Peyer's patch (tissue), 4 donors: ENCODE data around the gene GLIS1.

ENCODE experiments used
- POLR2A ChIP-seq, 2 donors: fragments of 450-650 bp; IDR thresholded peaks; one replicate each; pipeline ENCODE4 v1.5.1; 2017; ENCODE audit warnings: antibody characterized with exemption in 2 of 2, mild to moderate bottlenecking in 2 of 2, moderate library complexity in 2 of 2
- TF ChIP-seq, protein P1 (sequence below), 6 experiments: fragments of 450-650 bp in 4 of 6; fragments of 200-600 bp in 2 of 6; sonication (generic) in 1 of 6; IDR thresholded peaks; one replicate each; pipeline ENCODE4 v1.5.1; 2017 to 2019; ENCODE audit warnings: antibody characterized with exemption in 6 of 6, mild to moderate bottlenecking in 3 of 6, moderate library complexity in 1 of 6

DNA sequence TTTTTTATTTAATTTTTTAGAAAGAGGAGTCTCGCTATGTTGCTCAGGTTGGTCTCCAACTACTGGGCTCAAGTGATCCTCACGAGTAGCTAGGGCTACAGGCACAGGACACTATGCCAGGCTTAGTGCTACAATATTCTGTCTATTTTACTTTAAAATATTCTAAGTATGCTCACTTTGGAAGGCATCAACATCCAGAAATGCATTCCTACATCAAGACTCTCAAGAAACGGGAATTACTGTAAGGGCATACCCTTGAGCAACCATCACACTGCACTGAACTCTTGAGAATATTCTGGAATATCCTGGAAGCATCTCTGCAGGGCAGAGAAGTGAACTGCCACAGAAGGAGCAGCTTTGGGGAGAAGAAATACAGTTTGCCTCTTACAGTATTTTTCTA, 280.3 kb downstream of the GLIS1 start:
- TF ChIP-seq, protein P1, sequence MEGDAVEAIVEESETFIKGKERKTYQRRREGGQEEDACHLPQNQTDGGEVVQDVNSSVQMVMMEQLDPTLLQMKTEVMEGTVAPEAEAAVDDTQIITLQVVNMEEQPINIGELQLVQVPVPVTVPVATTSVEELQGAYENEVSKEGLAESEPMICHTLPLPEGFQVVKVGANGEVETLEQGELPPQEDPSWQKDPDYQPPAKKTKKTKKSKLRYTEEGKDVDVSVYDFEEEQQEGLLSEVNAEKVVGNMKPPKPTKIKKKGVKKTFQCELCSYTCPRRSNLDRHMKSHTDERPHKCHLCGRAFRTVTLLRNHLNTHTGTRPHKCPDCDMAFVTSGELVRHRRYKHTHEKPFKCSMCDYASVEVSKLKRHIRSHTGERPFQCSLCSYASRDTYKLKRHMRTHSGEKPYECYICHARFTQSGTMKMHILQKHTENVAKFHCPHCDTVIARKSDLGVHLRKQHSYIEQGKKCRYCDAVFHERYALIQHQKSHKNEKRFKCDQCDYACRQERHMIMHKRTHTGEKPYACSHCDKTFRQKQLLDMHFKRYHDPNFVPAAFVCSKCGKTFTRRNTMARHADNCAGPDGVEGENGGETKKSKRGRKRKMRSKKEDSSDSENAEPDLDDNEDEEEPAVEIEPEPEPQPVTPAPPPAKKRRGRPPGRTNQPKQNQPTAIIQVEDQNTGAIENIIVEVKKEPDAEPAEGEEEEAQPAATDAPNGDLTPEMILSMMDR (IDR thresholded peaks at IDR 0.05): no peak
- TF ChIP-seq POLR2A (IDR thresholded peaks at IDR 0.05): no peak
